GM21825 (cell line): ENCODE results near the gene LRRC32.
A peak's percentile ranks its signal among the peaks of the same experiment; 100 is the strongest.

Experiments used
- ATAC-seq: cut with Tn5 transposase; IDR thresholded peaks from one replicate; pipeline ENCODE4 v1.9.1; 2021; ENCODE audit warnings: mild to moderate bottlenecking, moderate library complexity; ENCODE audit not compliant: unreplicated experiment

Gene LRRC32

GRCh38 chr11:76664578-76665061 is 5.9 kb downstream of the LRRC32 start:
- peak; percentile 46 for ATAC-seq

DNA sequence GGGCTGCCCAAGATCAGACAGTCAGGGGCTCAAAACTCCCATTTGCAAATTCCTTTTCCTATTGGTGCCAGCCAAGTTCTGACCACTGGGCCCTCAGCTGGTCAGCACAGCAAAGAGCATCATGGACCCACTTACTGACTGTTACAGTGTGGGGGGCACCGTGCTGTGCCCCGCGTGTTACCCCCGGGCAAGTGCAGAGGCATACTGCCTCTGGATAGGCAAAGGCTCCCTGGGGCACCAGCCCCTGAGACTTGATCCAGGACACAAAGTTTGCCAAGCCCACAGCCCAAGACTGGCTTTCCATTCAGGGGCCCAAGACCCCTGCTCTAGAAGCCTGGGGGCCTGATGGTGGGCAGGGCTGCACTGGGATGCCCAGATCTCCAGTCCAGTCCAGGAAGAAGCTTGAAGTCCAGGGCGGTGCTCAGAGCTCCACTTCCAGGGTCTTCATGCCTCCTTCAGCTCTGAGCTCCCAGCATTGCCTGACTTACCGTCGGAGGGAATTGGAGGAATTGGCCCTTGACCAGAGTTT is 6.6 kb downstream of the LRRC32 start:
- ATAC-seq, result no peak

GRCh38 chr11:76663486-76663810 is 7.1 kb downstream of the LRRC32 start:
- ATAC-seq, result no peak

GRCh38 chr11:76662656-76663485 is 7.7 kb downstream of the LRRC32 start:
- ATAC-seq, result no peak

DNA sequence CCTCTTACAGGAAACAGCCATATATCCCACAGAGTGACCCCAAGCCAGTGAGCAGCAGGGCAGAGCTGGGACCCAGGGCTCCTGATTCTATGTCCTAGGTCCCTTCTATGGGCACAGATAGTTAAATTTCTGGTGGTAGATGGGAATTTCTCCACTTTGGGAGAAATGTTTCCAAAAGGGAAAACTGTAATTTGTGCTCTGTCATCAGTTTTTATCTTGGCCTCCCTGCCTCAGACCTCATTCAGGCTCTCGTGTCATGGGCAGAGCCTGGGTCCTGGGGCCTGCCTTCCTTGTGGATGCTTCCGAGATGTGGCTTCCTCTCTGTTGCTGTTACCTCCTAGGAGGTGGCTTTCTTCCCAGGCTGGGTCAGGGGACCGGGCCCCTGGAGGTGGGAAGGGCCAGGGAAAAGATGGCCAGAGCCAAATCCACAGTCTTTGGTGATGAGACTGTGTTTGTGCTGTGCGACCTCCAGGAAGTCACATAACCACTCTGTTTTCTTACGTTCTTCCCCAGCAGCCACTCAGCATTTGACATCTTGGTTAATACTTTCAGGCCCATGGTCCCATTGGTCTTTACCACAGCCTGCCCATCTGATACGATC is 8.6 kb downstream of the LRRC32 start:
- no peak for ATAC-seq

DNA sequence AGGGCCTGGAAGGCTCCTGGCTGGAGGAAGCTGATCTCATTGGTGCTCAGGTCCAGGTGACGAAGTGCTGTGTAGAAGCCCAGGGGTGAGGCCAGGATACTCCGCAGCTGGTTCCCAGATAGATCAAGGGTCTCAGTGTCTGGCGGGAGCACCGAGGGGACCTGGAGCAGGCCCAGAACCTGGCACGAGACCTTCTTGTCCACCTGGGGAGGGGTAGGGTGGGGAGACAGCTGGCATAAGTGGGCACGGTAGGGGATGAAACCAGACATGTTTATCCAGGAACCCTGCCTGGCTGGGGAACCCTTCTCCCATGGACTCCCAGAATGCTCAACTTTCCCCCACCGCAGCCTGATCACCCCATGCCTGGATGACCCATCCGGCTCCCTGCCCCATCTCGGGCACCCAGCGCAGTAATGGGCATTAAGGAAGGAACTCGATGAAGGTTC is 9.2 kb downstream of the LRRC32 start:
- no peak for ATAC-seq

DNA sequence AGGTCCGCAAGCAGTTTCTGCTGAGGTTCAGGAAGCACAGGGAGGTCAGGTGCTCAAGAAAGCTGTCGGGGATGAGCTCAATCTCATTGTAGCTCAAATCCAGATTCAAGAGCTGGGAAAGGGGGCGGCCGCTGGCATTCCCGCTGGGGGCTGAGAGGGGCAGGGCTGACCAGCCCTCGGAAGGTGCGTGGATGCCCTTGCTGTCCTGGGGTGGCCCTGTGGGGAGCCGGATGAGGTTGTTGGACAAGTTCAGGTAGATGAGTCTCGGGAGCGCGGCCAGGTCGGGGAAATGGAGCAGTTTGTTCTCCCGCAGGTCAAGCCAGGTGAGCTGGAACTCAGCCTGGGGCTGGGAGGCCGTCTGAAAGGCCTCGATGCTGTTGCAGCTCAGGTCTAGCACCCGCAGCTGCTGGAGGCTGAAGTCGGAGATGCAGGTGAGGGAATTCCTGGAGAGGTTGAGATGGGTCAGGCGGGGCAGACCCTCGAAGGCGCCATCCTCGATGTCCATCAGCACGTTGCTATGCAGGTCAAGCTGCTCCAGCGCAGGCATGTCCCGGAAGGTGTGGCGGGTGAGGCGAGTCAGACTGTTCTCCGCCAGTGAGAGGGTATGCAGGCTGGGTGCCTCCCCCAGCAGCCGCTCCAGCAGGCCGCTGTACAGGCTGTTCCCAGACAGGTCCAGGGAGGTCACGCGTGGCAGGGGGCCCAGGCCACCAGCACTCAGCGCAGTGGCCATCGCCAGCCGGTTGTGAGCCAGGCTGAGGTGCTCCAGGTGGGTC is 9.8 kb downstream of the LRRC32 start:
- no peak for ATAC-seq

DNA sequence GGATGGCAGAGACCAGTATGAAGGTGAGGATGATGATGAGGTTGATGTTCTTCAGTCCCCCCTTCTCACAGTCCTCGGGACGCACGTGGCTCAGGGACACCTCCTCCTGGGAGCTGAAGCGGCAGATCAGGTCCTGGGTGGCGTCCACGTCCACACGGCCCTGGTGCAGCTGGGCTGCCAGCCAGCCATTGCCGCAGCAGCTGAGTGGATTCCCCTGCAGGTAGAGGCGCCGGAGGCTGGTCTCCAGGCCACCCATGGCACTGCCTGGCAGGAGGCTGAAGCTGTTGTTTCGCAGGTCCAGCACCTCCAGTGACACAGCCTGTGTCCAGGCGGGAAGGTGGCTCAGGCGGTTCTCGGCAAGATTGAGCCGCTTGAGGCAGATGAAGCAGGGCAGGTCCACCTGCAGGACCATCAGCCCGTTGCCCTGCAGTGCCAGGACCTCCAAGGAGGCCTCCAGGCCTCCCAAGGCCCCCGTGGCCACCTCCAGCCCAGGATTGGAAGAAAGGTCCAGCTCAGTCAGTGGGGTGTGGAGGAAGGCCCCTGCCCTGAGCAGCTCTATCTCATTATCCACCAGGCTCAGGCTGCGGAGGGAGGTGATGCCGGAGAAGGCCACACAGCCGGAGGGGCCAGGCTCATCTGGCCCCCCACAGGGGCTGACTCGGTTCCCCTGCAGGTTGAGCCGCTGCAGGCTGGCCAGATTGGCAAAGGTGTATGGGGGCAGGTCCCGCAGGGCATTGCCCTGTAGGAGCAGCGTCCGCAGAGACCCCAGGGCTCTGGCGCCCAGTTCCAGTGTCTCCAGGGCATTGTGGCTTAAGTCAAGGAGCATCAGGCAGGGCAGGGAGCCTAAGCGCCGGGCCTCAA is 10.6 kb downstream of the LRRC32 start:
- ATAC-seq, result no peak

DNA sequence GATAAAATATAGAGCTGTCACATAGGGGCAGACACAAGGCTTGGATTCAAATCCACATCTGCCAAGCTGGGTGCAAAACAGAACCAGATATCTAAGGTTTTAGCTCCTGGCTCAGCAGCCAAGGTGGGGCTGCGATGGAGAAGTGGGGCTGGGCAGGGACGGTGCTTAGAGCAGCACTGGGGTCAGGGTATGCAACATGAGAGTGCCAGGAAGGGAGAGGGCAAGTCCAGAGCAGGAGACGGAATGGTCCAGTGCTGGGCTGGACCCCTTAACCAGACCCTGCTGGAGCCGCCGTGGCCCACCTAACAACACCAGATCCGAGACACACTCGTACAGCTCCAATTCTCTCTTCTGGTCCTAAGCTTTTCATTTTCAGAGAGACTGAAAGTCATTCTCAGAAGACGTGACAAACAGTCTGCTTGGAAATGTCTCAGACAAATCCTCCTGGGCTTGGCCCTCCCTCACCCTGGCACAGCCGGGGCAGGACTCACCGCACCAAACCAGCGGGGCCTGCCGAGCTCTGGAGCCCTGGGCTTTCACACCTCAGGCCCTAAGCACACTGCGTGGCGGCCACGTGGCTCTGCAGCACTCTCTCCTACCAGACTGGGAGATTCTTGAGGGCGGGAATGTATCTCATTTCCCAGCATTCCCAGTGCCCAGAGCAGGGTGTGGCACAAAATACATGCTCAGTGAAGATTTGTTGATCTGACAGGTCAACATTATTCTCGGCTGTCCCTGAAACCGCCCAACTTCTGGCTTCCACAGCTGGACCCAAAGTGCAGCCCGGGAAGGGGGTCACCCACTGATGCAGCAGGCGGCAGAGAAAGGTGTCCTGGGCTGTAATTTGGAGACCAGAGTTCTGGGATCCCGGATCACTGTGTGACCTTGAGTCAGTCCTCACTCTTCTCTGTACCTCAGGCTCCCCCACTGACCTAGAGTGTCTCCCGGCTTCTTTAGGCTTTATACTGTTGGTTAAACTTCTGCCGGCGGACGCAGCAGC is 11.6 kb downstream of the LRRC32 start:
- no peak for ATAC-seq

- no peak for ATAC-seq
These were observed 12.3 kb downstream of the LRRC32 start for GRCh38 chr11:76658231-76658630.

DNA sequence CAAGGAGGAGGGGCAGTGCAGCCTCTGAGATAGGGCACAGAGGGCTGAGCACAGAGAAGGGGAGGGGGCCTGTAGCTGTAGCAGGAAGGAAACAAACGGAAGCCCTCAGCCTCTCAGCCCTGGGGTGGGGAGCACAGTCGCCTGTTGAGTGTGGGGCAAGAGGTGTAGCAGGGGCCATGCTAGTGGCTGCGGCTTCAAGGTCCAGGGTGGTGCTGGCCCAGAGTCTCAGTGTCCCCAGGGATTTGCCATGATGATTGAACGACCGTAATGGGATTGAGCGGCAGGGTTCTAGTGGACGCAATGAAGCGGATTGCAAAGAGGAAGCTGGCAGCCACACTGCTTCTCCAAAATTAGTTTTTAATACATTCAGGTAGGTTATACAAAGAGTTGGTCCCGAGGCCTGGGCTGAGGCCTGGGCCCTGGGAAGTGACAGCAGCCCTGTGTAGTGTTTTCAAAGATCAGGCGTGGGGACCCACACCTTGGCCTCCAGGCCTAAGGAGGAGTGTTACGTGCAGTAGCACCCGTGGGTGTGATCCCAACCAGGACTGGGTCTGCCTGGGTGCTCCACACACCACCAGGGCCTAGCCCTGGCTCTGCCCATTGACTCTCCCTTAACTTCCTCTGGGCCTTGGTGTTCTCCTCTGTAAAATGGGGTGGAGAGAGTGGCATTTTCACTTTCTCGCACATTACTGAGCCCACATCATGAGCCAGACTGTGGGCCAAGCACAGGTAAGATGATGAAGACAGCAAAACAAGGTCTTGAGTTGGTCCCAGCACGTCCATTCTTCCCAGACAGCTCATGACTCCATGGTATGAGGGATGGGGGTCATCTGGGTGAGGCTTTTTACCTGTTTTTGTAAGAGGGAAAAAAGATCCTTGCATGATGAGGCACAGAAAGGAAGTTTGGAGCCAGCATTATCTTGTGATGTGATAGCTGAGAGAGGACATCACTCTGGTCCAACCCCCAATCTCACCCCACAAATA is 13.1 kb downstream of the LRRC32 start:
- no peak for ATAC-seq

GRCh38 chr11:76656571-76657081 is 13.9 kb downstream of the LRRC32 start:
- no peak for ATAC-seq

GRCh38 chr11:76656050-76656531 is 14.5 kb downstream of the LRRC32 start:
- no peak for ATAC-seq

GRCh38 chr11:76655501-76656049 is 15.0 kb downstream of the LRRC32 start:
- ATAC-seq, result no peak

DNA sequence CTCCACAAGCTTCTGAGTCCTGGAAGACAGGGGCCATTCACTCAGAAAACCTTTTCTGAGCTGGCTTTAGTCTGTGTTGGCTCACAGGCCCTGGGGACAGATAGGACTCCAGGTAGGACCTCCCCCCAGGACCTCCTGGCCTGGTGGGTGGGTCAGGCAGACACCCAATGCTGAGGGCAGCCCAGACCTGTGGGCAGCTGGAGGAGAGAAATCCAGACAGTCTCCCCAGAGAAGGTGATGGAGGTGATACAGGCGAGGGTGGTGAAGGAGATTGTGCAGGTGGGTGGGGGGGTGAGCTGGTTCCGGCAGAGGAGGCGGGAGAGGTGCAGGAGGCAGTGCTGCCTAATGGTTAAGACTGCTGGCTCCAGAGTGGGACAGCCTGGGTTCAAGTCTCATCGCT is 15.6 kb downstream of the LRRC32 start:
- ATAC-seq, result no peak

DNA sequence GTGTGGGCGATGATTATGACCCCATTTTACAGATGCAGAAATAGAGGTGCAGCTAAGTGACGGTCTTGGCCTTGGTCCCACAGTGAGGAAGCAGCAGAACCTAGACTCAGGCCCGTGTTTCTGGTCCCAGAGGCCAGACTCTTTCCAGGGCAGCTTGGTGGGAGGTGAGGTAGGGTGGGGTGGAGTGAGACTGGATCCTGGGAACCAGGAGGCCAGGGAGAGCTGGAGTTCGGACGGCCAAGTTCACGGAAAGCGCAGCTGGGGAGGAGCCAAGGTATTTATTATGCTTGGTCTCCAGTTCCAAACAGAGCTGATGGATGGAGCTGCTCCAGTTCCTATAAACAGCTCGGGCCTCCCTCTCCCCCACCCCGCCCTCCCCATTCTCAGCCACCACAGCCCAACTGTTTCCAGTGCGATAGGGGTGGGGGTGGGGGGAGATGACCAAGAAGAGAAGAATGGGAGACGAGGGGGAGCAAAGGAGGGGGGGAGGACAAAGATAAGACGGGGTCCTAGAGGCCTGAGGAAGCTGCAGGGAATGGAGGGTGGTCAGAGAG is 16.2 kb downstream of the LRRC32 start:
- no peak for ATAC-seq

DNA sequence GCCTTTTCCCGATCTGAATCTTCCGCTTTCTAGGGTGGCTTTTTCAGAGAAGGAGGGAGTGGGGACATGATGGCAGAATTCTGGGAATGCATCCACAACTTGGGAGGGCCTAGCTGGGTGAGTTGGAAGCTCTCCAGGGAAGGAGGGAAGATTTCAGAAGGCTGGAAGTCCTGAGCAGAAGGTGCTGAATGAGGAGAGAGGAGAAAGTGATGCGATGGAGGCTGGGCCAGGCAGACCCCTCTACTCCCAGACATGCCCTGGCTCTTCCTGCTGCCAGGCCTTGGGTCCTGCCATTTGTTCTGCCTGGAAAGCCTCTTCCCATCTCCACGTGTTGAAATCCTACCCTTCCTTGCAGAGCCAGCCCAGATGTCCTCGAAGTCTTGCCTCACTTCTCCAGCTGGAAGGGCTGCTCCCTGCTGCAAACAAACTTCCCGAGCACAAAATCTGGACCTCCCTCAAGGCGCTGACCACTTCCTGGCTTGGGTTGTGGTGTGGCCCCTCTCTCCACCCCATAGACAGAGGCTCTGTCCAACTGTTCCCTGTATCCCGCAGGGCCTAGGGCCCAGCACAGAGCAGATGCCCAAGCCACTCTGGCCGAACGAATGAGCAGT is 16.8 kb downstream of the LRRC32 start:
- no peak for ATAC-seq
